AG08396 (cell line): ENCODE results near the gene SEMA4D.

ENCODE experiments used
- DNase-seq: peaks from one replicate; pipeline ENCODE4 v3.0.0; 2012; ENCODE audit warnings: low spot score, mixed read lengths

Gene SEMA4D

DNA sequence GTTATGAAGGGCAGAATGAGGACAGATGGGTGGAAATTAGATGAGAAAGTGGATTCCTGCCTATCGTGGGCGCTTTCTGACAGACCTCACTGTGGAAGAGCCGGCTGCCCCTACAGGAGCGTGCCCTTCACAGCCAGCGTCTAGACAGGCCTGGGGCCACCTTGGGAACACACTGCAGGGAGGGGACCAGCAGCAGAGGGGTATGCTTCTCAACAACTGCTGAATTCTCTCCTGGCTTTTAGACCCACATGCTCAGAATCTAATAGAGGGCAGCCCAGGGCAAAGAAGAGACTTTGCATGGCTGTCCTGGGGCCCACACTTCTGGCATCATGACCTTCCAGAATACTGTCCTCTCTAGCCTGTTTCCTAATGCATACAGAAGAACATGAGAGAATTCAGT, 2.1 kb upstream of the SEMA4D start:
- DNase-seq: no peak

DNA sequence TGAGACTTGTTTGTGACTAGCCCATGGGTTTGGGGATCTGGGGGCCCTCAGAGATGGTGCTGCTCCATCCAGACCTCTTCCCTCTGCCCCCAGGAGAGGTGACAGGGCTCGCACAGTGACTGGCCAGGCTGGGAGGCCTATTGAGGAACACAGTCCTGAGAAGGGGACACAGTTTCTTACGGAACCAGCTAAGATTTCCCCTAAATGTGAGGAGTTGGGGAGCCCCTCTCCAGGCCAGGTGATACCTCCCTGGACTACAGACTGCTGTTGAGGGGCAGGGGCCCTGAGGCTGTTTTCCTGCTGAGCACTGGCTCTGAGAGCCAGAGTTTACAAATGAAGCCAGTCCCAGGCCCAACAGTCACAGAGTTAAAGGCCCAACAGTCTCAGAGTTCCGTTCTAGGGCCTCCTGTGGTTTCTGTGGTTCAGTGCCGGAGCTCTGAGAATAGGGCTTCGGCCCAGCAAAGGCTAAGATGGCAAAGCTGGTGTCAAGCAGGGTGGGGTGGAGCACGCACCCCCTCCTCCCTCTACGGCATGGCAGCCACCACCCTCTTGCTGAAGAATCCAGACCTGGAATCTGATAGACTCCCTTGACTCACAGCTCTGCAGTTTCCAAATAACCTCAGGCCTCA, 1.1 kb upstream of the SEMA4D start:
- no peak for DNase-seq

DNA sequence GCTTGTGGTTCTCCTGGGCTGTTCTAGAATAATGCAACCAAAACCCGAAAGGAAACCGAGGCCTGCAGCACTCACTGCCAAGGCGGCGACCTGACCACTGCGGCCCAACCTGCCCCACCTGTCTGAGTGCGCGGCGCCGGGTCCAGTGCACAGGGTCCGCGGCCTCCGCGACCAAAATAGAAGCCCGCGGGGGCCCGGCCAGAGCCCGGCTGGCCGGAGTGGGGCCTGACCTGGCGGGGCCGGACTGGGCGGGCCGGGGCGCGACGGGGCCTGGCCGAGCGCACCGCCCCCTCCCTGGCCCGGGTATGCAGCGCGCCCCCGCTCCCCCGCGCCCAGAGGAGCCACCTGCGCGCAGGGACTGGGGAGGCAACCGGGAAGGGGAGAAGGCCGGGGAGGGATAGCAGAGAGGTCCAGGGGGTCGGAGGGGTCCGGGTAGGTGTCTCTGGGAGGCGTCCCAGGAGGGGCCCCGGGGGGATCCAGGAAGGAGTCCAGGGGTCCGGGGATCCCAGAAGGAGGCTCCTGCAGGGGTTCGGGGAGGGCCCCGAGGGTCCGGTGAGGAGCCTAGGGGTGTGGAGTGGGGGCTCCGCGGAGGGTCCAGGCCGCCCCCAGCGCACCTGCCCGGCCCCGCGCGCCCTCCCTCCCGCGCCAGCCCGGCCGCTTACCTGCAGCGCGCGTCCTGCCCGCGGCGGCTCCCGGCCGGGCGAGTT, 503 bp downstream of the SEMA4D start:
- no peak for DNase-seq

DNA sequence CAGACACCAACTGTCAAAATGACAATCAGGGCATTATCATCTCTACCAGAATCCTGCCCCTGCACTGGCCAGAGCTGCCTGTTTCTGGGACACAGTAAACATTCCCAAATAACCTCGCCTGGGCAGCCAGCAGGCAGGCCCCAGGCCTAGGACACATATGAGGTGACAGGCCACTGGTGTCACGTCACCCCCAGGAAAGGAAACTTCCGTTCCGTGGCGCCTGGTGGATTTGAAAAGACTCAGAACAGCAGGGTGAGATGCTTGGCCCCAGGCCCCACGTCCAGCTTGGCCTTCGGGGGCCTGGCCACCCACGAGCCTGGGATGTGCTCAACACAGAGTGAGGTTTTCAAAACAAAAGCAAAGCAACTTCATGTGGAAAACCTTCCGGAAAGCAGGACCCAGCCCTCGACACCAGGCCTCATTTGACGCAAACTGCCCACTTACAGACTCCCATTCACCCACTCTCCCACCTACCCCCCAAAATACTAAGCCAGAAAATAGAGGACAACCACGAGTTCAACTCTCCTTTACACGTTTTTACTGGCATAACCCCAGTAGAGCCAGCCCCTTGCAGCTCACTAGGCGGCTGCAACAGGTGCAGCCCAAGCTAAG, 1.2 kb downstream of the SEMA4D start:
- DNase-seq: no peak

DNA sequence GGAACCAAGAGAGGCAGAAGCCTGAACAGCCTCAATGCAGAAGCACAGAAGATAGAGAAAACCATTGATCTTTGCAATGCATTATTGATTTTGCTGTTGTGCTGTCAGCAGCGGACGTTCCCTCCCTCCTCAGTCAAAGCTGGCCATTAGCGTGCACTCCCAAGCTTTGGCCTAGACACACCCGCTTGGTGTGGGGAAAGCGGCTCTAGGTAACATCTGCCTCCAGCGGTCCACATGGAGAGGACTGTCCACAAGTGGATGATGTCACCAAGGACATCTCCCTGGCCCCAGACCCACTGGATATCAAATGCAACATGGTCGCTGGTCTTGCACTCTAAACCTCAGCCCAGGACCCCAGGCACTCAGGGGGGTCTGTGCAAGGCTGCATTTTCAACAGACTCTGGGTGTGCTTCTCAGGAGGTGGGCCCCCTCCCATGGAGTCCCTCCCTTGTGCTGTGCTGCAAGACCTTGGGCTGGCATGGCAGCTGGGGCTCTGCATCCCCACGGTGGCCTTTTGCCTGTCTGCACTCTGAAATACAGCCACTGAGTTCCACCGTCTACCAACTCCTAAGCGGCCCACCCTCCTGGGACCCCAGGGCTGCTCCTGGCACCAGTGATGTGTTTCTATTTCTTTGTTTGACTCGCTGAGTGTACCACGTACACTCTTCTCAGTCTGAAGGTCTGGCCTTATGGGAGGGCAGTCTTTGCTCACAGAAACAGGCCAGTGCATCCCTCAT, 1.9 kb downstream of the SEMA4D start:
- no peak for DNase-seq

DNA sequence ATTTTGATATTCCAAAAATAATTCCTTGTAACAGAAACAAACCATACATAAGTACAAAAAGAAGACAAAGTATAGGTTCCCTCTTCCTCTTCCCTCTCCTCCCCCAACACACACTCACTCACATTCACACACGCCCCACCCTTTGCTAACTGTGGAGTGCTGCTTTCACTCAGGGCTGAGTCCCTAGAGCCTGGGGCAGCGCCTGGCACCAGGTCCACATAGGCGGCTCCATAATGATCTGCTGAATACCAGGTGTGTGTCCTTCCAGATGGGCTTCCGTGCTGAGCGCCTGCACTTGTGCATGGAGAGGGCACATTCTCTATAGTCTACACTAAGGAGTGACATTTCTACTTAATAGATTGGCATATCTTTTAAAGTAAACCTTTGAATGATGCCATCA, 3.7 kb downstream of the SEMA4D start:
- DNase-seq: no peak

DNA sequence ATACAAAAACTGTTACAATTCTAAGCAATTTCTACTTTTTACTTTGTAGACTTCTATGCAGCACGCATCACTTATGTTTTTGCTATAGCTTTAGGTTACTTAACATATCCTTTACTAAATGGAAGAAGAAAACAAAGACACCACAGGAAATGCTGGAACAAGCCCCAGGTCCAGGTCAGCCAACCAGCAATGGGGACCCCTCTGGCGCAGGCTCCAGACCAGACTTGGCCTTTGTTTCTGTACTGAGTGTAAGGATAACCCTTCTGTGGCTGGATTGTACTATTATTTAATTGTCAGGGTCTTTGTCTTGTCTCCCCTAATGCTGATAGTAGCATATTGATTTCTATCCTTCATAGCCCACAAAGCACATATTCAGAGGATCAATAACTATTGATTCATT, 4.2 kb downstream of the SEMA4D start:
- DNase-seq: no peak

DNA sequence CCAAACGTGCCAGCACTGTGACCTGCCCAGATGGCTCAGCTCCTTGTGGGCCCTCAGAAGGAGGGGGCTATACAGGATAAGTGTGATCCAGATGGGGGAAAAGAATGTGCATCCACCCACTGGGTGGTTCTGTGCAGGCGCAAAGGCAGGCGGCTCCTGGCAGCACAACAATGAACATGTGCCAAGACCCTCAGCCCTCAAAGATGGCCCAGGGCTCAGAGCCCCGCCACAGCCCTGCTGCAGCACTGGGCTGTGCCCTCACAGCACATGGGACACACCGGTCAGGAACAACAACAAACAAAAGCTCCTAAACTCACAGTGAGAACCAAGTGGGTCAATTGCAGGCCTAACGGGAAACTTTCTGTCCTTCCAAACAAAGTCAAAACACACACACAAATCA, 4.7 kb downstream of the SEMA4D start:
- DNase-seq: no peak

DNA sequence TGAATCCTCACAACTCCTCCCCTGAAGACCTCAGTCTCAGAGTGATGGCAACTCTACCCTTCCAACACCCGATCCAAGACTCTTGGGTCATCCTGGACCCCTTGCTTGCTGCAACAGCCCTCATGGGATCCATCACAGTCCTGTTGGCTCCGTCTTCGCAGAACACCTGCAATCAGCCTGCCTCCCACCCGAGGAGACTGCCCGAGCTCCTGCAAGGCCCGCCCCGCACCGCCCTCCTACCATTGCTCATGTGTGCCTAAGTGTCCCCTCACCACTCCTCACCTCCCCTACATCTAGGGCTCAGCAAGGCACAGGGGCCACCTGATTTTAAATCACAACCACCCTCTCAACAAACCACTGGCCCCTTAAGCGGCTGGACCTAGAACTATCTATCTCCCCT, 5.3 kb downstream of the SEMA4D start:
- DNase-seq: no peak

DNA sequence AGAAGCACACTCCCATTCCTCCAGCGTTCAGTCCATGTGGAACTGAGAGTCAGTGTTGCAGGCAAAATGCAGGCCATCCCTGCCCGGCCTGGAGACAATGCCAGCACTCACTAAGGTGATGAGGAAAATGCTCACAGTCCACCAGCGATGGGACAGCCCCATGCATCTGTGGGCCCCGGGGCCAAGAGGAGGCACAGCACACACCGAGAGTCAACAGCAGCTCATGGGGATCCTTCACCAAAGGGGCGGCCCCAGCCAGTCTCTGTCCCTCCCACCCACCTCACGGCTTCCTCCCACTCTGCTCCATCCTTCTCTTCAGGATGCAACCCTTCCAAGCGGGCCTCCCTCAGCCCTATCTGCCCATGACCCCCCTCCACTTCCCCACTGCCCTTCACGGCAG, 6.2 kb downstream of the SEMA4D start:
- no peak for DNase-seq

DNA sequence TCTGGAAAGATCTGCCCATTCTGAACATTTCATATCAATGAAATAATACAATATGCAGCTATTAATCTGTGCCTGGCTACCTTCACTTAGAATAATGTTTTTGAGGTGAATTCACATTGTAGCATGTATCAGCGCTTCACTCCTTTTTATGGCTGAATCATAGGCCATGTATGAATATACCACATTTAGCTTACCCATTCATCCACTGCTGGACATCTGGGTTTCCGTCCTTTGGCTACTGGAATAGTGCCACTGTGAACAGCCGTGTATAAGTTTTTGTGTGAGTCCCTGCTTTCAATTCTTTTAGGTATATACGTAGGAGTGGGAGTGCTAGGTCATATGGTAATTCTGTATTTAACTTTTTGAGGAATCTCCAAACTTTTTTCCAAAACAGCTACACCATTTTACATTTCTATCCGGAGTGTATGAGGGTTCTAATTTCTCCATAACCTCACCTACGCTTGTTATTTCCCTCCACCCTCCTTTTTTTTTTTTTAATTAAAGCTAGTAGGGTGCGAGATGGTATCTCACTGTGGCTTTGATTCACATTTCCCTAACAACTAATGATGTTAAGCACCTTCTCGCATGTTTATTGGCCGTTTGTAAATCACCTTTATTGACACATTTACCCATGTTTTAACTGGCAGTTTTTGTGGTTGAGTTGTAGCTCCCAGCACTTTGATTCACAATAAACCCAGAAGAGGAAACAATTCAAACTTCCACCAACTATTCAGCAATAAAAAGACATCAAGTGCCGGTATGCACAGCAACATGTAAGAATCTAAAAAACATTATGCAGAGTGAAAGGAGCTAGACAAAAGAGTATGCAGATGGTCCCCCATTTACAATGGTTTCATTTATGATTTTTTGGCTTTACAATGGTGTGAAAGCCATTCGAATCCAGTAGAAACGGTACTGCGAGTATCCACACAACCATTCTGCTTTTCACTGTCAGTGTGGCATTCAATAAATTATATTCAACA, 8.1 kb downstream of the SEMA4D start:
- no peak for DNase-seq

DNA sequence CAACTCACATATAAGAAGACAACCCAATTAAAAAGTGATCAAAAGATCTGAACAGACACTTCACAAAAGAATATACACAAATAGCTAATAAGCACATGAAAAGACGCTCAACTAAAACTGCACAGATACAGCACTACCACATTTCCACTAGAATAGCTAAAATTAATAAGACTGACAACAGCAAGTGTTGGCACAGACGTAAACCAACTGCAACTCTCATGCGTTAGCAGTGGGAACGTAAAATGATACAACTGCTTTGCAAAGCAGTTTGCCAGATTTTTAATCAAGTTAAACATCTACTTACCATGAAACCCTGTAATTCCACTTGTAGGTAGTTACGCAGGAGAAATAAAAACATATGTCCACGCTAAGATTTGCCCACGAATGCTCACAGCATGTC, 9.0 kb downstream of the SEMA4D start:
- no peak for DNase-seq

DNA sequence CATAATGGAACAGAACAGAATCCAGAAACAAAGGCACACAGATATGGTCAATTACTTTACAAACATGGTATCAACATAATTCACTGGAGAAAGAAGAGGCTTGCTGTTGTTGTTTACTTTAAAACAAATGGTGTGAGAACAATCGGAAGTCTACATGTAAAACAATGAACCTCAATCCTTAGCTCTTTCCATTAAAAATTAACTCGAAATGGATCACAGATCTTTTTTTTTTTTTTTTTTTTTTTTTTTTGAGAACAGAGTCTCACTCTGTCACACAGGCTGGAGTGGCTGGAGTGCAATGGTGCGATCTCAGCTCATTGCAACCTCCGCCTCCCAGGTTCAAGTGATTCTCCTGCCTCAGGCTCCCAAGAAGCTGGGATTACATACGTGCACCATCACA, 9.8 kb downstream of the SEMA4D start:
- no peak for DNase-seq

DNA sequence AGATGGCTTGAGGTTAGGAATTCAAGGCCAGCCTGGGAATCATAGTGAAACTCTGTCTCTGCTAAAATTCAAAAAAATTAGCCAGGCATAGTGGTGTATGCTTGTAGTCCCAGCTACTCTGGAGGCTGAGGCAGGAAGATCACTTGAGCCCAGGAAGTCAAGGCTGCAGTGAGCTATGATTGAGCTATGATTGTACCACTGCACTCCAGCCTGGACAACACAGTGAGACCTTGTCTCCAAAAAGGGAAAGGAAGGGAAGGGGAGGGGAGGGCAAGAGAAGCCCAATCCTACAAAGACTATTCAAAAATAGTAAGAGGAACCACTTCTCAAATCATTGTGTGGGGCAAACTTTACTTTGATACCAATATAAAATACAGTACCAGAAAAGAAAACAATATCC, 11.2 kb downstream of the SEMA4D start:
- DNase-seq: no peak

DNA sequence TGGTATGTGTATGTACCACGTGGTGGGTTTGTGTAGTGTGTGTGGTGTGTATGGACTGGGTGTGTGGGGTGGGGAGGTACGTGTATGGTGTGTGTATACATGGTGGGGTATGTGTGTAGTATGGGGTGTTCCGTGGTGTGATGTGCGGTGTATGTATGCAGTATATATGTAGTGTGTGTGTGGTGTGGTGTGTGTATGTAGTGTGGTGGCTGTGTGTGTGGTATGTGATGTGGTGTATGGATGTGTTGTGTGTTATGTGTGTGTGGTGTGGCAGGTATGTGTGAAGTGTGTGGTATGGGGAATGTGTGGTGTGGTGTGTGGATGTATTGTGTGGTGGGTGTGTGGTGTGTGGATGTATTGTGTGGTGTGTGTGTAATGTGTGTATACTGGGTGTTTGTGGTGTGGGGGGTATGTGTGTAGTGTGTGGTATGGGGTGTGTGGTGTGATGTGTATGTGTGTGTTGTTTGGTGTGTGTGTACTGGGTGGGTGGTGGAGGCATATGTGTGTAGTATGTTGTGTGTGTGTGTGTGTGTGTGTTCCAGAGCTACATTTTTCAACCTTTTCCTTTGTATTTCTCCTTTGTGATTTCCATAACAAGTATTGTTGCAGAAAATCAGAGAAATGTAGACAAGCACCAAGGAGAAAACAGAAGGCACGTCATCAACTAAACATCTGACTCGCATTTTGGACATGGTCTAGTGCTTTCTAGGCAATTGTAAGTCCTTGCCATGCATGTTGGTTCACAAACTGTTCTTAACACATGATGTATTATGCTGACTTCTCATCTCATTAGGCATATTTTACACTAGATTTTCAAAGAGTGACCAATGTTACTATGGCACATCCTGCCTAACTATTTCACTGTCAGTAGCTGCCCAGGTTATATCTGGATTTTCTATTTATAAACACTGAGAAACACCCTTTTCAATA, 13.2 kb downstream of the SEMA4D start:
- DNase-seq: no peak

DNA sequence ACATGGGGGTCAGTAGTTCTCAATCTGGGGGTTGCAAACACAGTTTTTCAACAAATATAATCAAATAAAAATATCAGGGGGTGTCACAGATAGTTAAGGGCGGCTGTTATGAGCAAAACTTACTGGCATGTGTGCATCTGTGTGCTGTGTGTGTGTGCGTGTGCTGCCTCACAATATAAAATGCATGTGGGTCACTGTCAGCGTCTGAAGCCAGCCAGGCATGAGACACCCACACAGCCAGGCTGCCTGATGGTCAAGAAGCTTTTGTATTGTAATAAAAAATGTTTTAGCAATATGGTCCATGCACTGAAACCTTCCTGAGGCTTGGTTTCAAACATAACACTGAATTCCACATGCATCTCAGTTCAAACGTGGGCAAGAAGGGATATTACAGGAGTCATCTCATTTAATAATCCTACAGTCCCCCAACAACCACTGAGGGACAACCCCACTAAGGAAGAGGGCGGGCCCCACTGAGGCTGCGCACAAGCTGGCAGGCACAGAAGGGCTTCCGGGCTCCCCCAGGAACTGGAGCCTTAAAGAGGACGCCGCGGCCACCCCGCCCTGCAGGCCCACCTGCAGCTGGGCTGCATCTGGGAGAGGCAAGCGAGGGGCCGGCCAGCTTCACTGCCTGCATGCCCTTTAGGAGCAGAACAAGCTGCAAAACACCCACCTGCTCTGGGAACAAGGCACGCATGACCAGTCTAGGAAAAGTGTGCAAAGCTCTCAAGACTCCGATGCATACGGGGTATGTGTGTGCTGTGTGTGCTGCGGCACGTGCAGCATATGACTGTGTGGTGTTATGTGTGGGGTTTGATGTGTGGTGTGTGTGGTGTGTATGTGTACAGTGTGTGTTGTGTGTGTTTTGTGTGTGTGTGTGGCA, 14.1 kb downstream of the SEMA4D start:
- DNase-seq: no peak

DNA sequence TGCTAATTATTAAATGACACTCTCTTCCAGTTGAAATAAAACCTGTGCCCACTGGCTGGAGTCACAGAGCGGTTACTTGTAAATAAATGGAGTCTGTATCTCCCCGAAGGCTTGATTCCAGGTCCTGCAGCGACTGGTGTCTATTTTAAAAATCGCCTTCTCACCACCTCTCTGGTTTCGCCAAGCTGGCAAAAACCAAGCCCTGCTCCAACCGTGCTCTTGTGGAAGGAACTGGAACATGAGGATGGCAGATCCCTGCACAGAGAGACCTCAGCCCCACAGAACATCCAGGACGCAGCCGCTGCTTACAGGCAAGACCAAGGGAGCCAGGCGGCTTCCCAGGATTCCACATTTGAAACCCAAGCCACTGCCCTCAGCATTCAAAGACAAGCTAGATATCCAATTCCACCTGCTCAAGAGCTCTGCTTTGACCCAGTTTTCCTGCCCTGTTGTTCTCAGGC, 15.0 kb downstream of the SEMA4D start:
- no peak for DNase-seq

DNA sequence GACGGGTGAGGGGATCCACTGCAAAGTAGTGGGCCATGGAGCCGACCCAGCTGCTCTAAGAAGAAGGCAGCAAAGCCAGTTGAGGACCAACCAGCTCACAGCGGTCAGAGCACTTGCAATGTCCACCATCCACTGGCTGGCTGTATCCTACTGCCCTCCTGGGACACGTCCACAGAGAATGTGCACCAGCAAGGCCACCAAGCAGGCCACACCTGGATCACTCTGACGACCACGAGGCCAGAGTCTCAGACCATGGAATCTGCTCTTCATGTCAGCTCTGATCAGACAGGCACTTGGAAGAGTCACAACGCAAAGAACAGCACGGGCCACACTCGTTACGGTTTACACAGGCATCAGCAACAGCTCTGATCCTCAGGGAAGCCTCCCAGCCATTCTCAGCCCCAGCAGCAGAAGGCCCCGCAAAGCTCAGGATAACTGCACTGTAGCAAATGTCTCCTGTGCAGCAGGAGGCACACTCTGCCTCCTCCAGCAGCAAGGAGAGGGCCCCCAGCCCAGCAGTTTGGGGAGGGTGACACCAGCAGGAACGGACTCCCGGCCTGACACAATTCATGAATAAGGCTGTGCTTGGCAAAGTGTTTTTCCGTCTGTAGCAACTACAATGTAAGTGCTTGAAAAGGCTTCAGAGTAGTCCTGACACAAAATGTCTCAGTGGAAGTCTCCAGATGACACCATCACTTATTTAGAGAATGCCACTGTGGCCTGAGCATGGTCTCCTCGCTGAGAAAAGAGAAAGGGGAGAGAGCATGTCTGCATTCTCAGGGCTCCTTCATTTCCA, 15.7 kb downstream of the SEMA4D start:
- no peak for DNase-seq

DNA sequence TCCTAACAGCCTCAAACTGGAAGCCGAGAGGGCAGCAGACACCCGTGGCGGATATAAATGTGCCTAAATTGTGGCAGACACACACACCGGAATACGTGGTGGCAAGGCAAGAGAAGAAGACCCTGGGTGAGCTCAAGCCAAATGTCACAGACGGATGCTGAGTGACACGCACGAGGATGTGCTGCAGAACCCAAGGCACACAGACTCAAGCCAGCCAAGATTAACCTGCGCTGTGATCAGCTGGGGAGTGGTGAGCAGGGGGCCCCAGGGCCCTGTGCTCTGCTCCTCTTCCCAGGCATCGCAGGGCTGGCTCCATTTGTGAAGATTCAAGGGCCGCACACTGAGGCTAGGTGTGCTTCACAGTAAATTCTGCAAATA, 16.4 kb downstream of the SEMA4D start:
- no peak for DNase-seq
